Neuronal stem cell (in vitro differentiated cells): Measurements from ENCODE around the gene ERICH2.

Source experiments
- DNase-seq: peaks from one replicate; pipeline ENCODE4 v3.0.0-alpha.2; 2013; ENCODE audit warnings: low spot score
- H2AFZ ChIP-seq: one replicate; pipeline ENCODE4 v1.6.1; 2013; ENCODE audit warnings: mild to moderate bottlenecking, low read length, inconsistent platforms
- H2AK5ac ChIP-seq: 2 replicates; pipeline ENCODE4 v1.6.1; 2013; ENCODE audit warnings: low read depth, mild to moderate bottlenecking, inconsistent platforms, low read length, moderate library complexity, mixed read lengths
- H2BK120ac ChIP-seq: 2 replicates; pipeline ENCODE4 v1.6.1; 2013; ENCODE audit warnings: low read depth, mild to moderate bottlenecking, inconsistent platforms, low read length, moderate library complexity, mixed read lengths
- H2BK12ac ChIP-seq: one replicate; pipeline ENCODE4 v1.6.1; 2013; ENCODE audit warnings: low read length, inconsistent platforms
- H2BK15ac ChIP-seq: 2 replicates; pipeline ENCODE4 v1.6.1; 2013; ENCODE audit warnings: mild to moderate bottlenecking, low read length, inconsistent platforms, mixed read lengths
- H2BK5ac ChIP-seq: one replicate; pipeline ENCODE4 v1.6.1; 2013; ENCODE audit warnings: inconsistent platforms, mild to moderate bottlenecking, low read length, moderate library complexity
- H3K14ac ChIP-seq: one replicate; pipeline ENCODE4 v1.6.1; 2013; ENCODE audit warnings: low read length, inconsistent platforms
- H3K18ac ChIP-seq: 2 replicates; pipeline ENCODE4 v1.6.1; 2013; ENCODE audit warnings: low read length, inconsistent platforms
- H3K23ac ChIP-seq: 2 replicates; pipeline ENCODE4 v1.6.1; 2013; ENCODE audit warnings: low read depth, mild to moderate bottlenecking, mixed read lengths, low read length, inconsistent platforms; ENCODE audit not compliant: poor library complexity
- H3K27ac ChIP-seq: replicated peaks from 3 replicates; pipeline ENCODE4 v1.5.1; 2013; ENCODE audit warnings: low read length, inconsistent platforms
- H3K27me3 ChIP-seq, 3 experiments: 2 replicates each; pipeline ENCODE4 v1.6.1; 2013; ENCODE audit warnings: low read length in 3 of 3, mild to moderate bottlenecking in 2 of 3, inconsistent platforms in 1 of 3, low read depth in 1 of 3, mixed read lengths in 1 of 3, moderate library complexity in 1 of 3; ENCODE audit not compliant: control insufficient read depth in 3 of 3, insufficient read depth in 3 of 3
- H3K36me3 ChIP-seq, 2 donors: replicated peaks in 1 of 2; 2 replicates each; pipeline ENCODE4 v1.6.1; 2013; ENCODE audit warnings: low read length in 2 of 2; ENCODE audit not compliant: control insufficient read depth in 2 of 2, insufficient read depth in 2 of 2
- H3K4ac ChIP-seq: 2 replicates; pipeline ENCODE4 v1.6.1; 2013; ENCODE audit warnings: inconsistent platforms, mild to moderate bottlenecking, low read length, moderate library complexity
- H3K4me1 ChIP-seq, 2 donors: 1 replicate in 1 of 2; 2 replicates in 1 of 2; pipeline ENCODE4 v1.6.1; 2013; ENCODE audit warnings: low read length in 2 of 2, low read depth in 1 of 2; ENCODE audit not compliant: control insufficient read depth in 2 of 2, insufficient read depth in 1 of 2
- H3K4me2 ChIP-seq: one replicate; pipeline ENCODE4 v1.6.1; 2013; ENCODE audit warnings: mild to moderate bottlenecking, low read length, inconsistent platforms; ENCODE audit not compliant: insufficient read depth, poor library complexity, severe bottlenecking
- H3K4me3 ChIP-seq, 2 donors: 2 replicates each; pipeline ENCODE4 v1.5.1; 2013; ENCODE audit warnings: low read length in 2 of 2, mild to moderate bottlenecking in 2 of 2, inconsistent platforms in 1 of 2, moderate library complexity in 1 of 2
- H3K79me1 ChIP-seq: one replicate; pipeline ENCODE4 v1.6.1; 2013; ENCODE audit warnings: low read depth, mild to moderate bottlenecking, inconsistent platforms, low read length, moderate library complexity
- H3K9ac ChIP-seq: one replicate; pipeline ENCODE4 v1.6.1; 2013; ENCODE audit warnings: mild to moderate bottlenecking, low read depth, low read length, inconsistent platforms; ENCODE audit not compliant: poor library complexity
- H3K9me3 ChIP-seq, 2 donors: replicated peaks in 1 of 2; 2 replicates each; pipeline versions ENCODE3 to v1.6.1; 2013; ENCODE audit warnings: low read length in 2 of 2, mild to moderate bottlenecking in 2 of 2, inconsistent platforms in 1 of 2, low read depth in 1 of 2, mixed read lengths in 1 of 2, moderate library complexity in 1 of 2; ENCODE audit not compliant: control insufficient read depth in 2 of 2, insufficient read depth in 1 of 2
- H4K8ac ChIP-seq: one replicate; pipeline ENCODE4 v1.6.1; 2013; ENCODE audit warnings: low read depth, mild to moderate bottlenecking, inconsistent platforms, low read length, moderate library complexity
- H4K91ac ChIP-seq: one replicate; pipeline ENCODE4 v1.6.1; 2013; ENCODE audit warnings: low read length, low read depth, mild to moderate bottlenecking, inconsistent platforms; ENCODE audit not compliant: poor library complexity
- WGBS, 2 donors: extraction: QIAGEN DNeasy Blood & Tissue Kit; methylation state at CpG; one replicate each; pipeline ENCODE4 v1.1.7; 2013; ENCODE audit warnings: missing lambda C conversion rate in 2 of 2, mixed read lengths in 1 of 2; ENCODE audit not compliant: insufficient read length in 2 of 2, insufficient replicate concordance in 1 of 2; ENCODE audit errors: extremely low coverage in 2 of 2; 5-methylcytosine and 5-hydroxymethylcytosine counted together

ERICH2 gene

DNA sequence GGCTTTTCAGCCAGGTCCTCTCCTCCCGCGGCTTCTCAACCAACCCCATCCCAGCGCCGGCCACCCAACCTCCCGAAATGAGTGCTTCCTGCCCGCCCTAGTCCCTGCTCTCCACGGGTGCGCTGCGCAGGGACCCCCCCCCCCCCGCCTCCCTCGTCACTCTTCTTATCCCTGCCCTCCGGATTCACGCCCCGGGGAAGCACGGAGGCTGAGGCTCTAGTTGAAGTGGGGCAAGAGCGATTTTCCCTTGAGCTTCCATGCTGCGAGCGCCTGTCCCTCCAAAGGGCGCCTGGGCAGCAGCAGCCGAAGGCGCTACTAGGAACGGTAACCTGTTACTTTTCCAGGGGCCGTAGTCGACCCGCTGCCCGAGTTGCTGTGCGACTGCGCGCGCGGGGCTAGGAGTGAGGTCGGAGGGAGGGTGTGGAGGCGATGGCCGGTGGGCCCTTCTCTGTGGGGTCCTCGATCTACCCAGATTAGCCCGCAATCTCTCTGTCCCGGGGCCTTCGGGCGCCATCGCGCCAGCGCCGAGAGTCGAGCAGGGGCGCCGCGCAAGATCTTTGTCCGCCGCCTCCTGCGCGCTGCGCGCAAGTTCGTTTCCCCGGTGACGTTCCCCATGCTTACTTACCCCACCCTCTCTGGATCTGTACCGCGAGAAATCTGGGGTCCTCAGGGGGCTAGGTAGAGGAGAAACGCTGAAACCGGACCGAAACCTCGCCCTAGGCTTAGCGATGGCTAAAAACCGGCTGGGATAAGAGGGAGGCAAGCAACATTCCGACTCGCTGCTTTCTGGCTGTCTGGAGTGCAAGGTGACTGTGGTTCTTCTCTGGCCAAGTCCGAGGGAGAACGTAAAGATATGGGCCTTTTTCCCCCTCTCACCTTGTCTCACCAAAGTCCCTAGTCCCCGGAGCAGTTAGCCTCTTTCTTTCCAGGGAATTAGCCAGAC is 47.2 kb downstream of the ERICH2 start:
- no peak overlapping the region for H3K14ac ChIP-seq
- WGBS, 2 donors = no CpG with 5 or more reads among the region's 69 CpGs

DNA sequence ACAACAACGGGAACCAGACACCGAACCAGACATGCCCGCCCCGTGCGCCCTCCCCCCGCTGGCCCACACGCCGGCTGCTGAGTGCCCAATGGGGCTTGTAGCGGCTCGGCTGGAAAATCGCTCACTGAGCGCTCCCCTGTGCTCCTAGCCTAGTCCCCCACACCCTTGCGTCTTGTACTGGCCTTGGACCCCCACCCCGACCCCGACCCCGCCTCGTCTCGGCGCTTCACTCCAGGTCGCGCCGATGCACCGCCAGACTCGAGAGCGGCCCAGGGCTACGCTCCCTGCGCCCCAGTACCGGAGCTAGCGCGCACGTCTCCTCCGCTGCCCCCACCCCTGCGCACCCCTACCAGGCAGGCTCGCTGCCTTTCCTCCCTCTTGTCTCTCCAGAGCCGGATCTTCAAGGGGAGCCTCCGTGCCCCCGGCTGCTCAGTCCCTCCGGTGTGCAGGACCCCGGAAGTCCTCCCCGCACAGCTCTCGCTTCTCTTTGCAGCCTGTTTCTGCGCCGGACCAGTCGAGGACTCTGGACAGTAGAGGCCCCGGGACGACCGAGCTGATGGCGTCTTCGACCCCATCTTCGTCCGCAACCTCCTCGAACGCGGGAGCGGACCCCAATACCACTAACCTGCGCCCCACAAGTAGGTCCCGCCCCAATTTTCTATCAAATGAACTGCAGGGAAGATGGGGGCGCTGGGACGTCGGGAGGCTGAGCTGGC is 48.0 kb downstream of the ERICH2 start:
- Histone ChIP-seq H4K91ac (no peak overlapping the region), H3K4me3 (peak overlapping the region; percentile 31 to 71), H3K23ac (peak overlapping the region; percentile 82), H2AFZ (peak overlapping the region; percentile 95), H3K27me3 (peaks cover 50 to 99% (median 97%) of the 10 kb centered on the region in 3 experiments), H3K27ac (no peak overlapping the region), H2BK15ac (peak overlapping the region; percentile 31), H2AK5ac (peak overlapping the region; percentile 29), H3K9me3 (peaks cover 0 to 3% of the 10 kb centered on the region in 2 donors), H3K4me1 (peaks cover 22 to 26% of the 10 kb centered on the region in 2 donors), H3K4ac (no peak overlapping the region), H3K79me1 (no peaks in the 10 kb centered on the region), H3K36me3 (no peaks in the 10 kb centered on the region), H3K9ac (no peak overlapping the region), H3K18ac (peak overlapping the region; percentile 68), H4K8ac (no peak overlapping the region), H3K4me2 (peak overlapping the region; percentile 95), H2BK120ac (no peak overlapping the region), H2BK5ac (no peak overlapping the region), H2BK12ac (no peak overlapping the region), H3K14ac (no peak overlapping the region)
- peak; percentile 23 for DNase-seq
- WGBS, 2 donors = no CpG with 5 or more reads among the region's 60 CpGs

More for the DNA sequence above, 47.2 kb downstream of the ERICH2 start:
- Histone ChIP-seq H3K4me2 (peak overlapping the region; percentile 95), H3K4me3 (peak overlapping the region; percentile 31 to 69), H3K4ac (no peak overlapping the region), H3K23ac (peak overlapping the region; percentile 12), H3K4me1 (peaks cover 19 to 22% of the 10 kb centered on the region in 2 donors), H3K27ac (no peak overlapping the region), H3K79me1 (no peaks in the 10 kb centered on the region), H3K9ac (peak overlapping the region; percentile 26), H2BK12ac (no peak overlapping the region), H2AFZ (peak overlapping the region; percentile 95), H2BK5ac (no peak overlapping the region), H3K18ac (peak overlapping the region; percentile 60), H2BK120ac (no peak overlapping the region), H2AK5ac (no peak overlapping the region), H3K9me3 (peaks cover 0 to 3% of the 10 kb centered on the region in 2 donors), H3K36me3 (no peaks in the 10 kb centered on the region), H4K8ac (no peak overlapping the region), H3K27me3 (peaks cover 50 to 95% (median 93%) of the 10 kb centered on the region in 3 experiments), H4K91ac (no peak overlapping the region), H2BK15ac (no peak overlapping the region)
- peak; percentile 44 for DNase-seq

DNA sequence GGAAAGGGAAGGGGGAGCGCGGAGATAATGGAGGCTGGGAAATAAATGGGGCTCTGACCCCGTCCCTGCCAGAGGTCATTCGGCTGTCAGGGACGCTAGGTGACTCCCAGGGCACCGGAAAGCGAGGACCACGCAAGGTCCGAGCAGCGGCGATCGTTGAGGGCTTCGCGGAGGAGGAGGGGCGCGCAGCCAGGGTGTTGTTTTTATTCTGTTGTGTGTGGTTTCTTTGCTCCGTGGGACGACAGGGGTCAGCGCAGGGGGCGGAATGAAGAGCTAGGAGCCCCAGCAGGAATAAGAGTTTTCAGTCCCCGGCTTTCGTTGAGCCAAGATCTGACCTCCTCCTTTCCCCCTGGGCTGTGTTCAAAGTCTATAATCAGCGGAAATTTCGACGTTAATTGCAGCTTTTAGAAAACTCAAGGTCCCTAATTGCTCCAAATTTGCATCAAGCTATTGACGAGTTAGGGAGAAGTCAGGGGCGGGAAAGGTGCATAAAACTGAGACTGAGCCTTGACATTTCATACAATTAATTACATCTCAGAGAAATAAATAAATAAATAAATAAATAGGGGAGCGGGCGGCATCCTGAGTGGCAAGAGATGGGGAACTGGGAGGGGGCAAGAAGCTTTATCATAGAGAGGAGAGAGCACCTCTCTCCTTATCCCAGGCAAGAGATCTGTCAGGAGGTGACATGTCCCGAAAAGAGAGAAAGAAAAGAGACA is 48.7 kb downstream of the ERICH2 start:
- peaks cover 0 to 3% of the 10 kb centered on the region in 2 donors for H3K9me3 ChIP-seq
- no peak overlapping the region for H3K14ac ChIP-seq
- H3K27me3 ChIP-seq = peaks cover 47 to 99% (median 96%) of the 10 kb centered on the region in 3 experiments
- no peak for DNase-seq
- peaks cover 22 to 23% of the 10 kb centered on the region in 2 donors for H3K4me1 ChIP-seq
- H3K4ac ChIP-seq = no peak overlapping the region
- no CpG with 5 or more reads among the region's 30 CpGs for WGBS, 2 donors
- H3K27ac ChIP-seq = no peak overlapping the region
- no peaks in the 10 kb centered on the region for H3K79me1 ChIP-seq
- peak overlapping the region; percentile 82 for H3K23ac ChIP-seq
- peak overlapping the region in 1 of 2 donors; percentile 31 for H3K4me3 ChIP-seq
- H3K18ac ChIP-seq = peak overlapping the region; percentile 52
- H2BK5ac ChIP-seq = no peak overlapping the region
- H3K4me2 ChIP-seq = peak overlapping the region; percentile 95
- peak overlapping the region; percentile 95 for H2AFZ ChIP-seq
- peak overlapping the region; percentile 29 for H2AK5ac ChIP-seq
- no peaks in the 10 kb centered on the region for H3K36me3 ChIP-seq
- H4K8ac ChIP-seq = no peak overlapping the region
- no peak overlapping the region for H3K9ac ChIP-seq
- no peak overlapping the region for H2BK12ac ChIP-seq
- H2BK15ac ChIP-seq = no peak overlapping the region
- H4K91ac ChIP-seq = no peak overlapping the region
- H2BK120ac ChIP-seq = no peak overlapping the region
